Upper lobe of left lung (tissue), 6 donors: ENCODE measurements around the gene LENG9. TPM values are rescaled to one million over a fixed set of nuclear protein-coding genes. Genes with fewer than 3 reads are reported as not detected.
A peak's percentile ranks its signal among the peaks of the same experiment; 100 is the strongest.

ENCODE experiments used
- ATAC-seq, 2 donors: fragments of 200-7000 bp; cut with Tn5 transposase; one replicate each; pipeline ENCODE4 v1.9.1; 2022; ENCODE audit warnings: mild to moderate bottlenecking in 2 of 2, moderate library complexity in 2 of 2; ENCODE audit not compliant: low FRiP score in 2 of 2
- DNase-seq, 2 donors: peaks; one replicate each; pipeline ENCODE4 v3.0.0-alpha.2; 2019 to 2020
- H3K27ac ChIP-seq, 4 donors: fragments of 200-600 bp; sonication (generic); one replicate each; pipeline ENCODE4 v1.5.1; 2016 to 2019
- H3K27me3 ChIP-seq, 4 donors: fragments of 200-600 bp; sonication (generic); one replicate each; pipeline ENCODE4 v1.5.1; 2017 to 2019
- H3K36me3 ChIP-seq, 4 donors: fragments of 200-600 bp; sonication (generic); one replicate each; pipeline ENCODE4 v1.5.1; 2016 to 2019
- H3K4me1 ChIP-seq, 4 donors: fragments of 200-600 bp; sonication (generic); one replicate each; pipeline ENCODE4 v1.5.1; 2018 to 2019
- H3K4me3 ChIP-seq, 4 donors: fragments of 200-600 bp; sonication (generic); one replicate each; pipeline ENCODE4 v1.5.1; 2017 to 2019; ENCODE audit warnings: mild to moderate bottlenecking in 2 of 4, moderate library complexity in 1 of 4
- H3K9me3 ChIP-seq, 4 donors: fragments of 200-600 bp; sonication (generic); one replicate each; pipeline ENCODE4 v1.5.1; 2018 to 2019
- CTCF ChIP-seq, 6 experiments: fragments of 450-650 bp in 4 of 6; fragments of 200-600 bp in 2 of 6; sonication (generic) in 2 of 6; IDR thresholded peaks; one replicate each; pipeline ENCODE4 v1.5.1; 2016 to 2019; ENCODE audit warnings: antibody characterized with exemption in 6 of 6
- EP300 ChIP-seq, 4 donors: sonication (generic); formaldehyde crosslinking; IDR thresholded peaks; one replicate each; pipeline ENCODE4 v1.5.1; 2017; ENCODE audit warnings: antibody characterized with exemption in 4 of 4, control low read depth in 2 of 4
- POLR2A ChIP-seq, 4 donors: fragments of 450-650 bp; IDR thresholded peaks; one replicate each; pipeline ENCODE4 v1.5.1; 2016 to 2017; ENCODE audit warnings: antibody characterized with exemption in 4 of 4, mild to moderate bottlenecking in 2 of 4
- POLR2AphosphoS5 ChIP-seq, 2 donors: sonication (generic); formaldehyde crosslinking; IDR thresholded peaks; one replicate each; pipeline ENCODE4 v1.5.1; 2017; ENCODE audit warnings: antibody characterized with exemption in 2 of 2
- WGBS, 2 donors: methylation state at CpG; one replicate each; pipeline ENCODE4 v1.1.5; 2017 to 2018; 5-methylcytosine and 5-hydroxymethylcytosine counted together
- total RNA-seq, 6 donors: library from RNA; depleted of rRNA in 4 of 6; stranded (reverse); fragments of >200 nt in 4 of 6; gene quantifications; one replicate each; pipeline versions ENCODE4 v1.1.0 to v1.2.1, GENCODE V29; 2016 to 2021
- donor health status: DM: no; HTN: no; CAD: no; lungs with moderate emphysema.
- donor health status: DM: no; HTN: yes; CAD: no; lungs with severe emphysema.

LENG9 gene
- total RNA-seq, 6 donors from 2014 or later = 3.3 to 12.6 (median 9.1) TPM

GRCh38 chr19:54439174-54439851, 24.3 kb downstream of the LENG9 start:
- ATAC-seq = no peak
- DNase-seq = no peak

GRCh38 chr19:54436628-54437252, 26.8 kb downstream of the LENG9 start:
- Histone ChIP-seq H3K4me1 (peaks cover 0 to 23% (median 9%) of the 10 kb centered on the region in 4 donors), H3K27ac (peak overlapping the region in 1 of 4 donors; percentile 27), H3K4me3 (no peak overlapping the region), H3K9me3 (no peaks in the 10 kb centered on the region), H3K36me3 (peaks cover 0 to 8% (median 3%) of the 10 kb centered on the region in 4 donors), H3K27me3 (no peaks in the 10 kb centered on the region)
- no peak for ATAC-seq
- WGBS, 2 donors = 83 to 86% methylated on average over 10 of the region's 10 CpGs
- TF ChIP-seq EP300 (IDR thresholded peaks at IDR 0.05) (no peak), POLR2A (IDR thresholded peaks at IDR 0.05) (no peak), CTCF (IDR thresholded peaks at IDR 0.05) (no peak), POLR2AphosphoS5 (IDR thresholded peaks at IDR 0.05) (no peak)
- no peak for DNase-seq

More at GRCh38 chr19:54439174-54439851, 24.3 kb downstream of the LENG9 start:
- H3K4me1 ChIP-seq = peaks cover 0 to 17% (median 7%) of the 10 kb centered on the region in 4 donors
- H3K4me3 ChIP-seq = no peak overlapping the region
- 75 to 78% methylated on average over 13 to 15 of the region's 15 CpGs for WGBS, 2 donors
- peaks cover 0 to 21% (median 11%) of the 10 kb centered on the region in 4 donors for H3K36me3 ChIP-seq
- no peaks in the 10 kb centered on the region for H3K27me3 ChIP-seq
- no peak for TF ChIP-seq EP300 (IDR thresholded peaks at IDR 0.05)
- TF ChIP-seq CTCF (IDR thresholded peaks at IDR 0.05) = peak in 1 of 6 experiments; percentile 14
- H3K27ac ChIP-seq = no peak overlapping the region
- no peaks in the 10 kb centered on the region for H3K9me3 ChIP-seq

- H3K27ac ChIP-seq = peak overlapping the region in 1 of 4 donors; percentile 27
Measured at GRCh38 chr19:54436031-54436523, 27.5 kb downstream of the LENG9 start.

GRCh38 chr19:54435551-54436016, 28.0 kb downstream of the LENG9 start:
- H3K4me3 ChIP-seq = no peak overlapping the region
- ATAC-seq = no peak
- no peak for TF ChIP-seq CTCF (IDR thresholded peaks at IDR 0.05)
- no peak for TF ChIP-seq POLR2AphosphoS5 (IDR thresholded peaks at IDR 0.05)
- TF ChIP-seq POLR2A (IDR thresholded peaks at IDR 0.05) = no peak
- TF ChIP-seq EP300 (IDR thresholded peaks at IDR 0.05) = no peak

More at GRCh38 chr19:54436031-54436523, 27.5 kb downstream of the LENG9 start:
- 56 to 61% methylated on average over 9 to 10 of the region's 15 CpGs for WGBS, 2 donors
- TF ChIP-seq POLR2A (IDR thresholded peaks at IDR 0.05) (no peak), CTCF (IDR thresholded peaks at IDR 0.05) (no peak), POLR2AphosphoS5 (IDR thresholded peaks at IDR 0.05) (no peak), EP300 (IDR thresholded peaks at IDR 0.05) (no peak)
- Histone ChIP-seq H3K9me3 (no peaks in the 10 kb centered on the region), H3K36me3 (peaks cover 0 to 6% (median 2%) of the 10 kb centered on the region in 4 donors), H3K27me3 (no peaks in the 10 kb centered on the region), H3K4me1 (peaks cover 6 to 30% (median 14%) of the 10 kb centered on the region in 4 donors), H3K4me3 (no peak overlapping the region)
- peak in 1 of 2 donors; percentile 60 for DNase-seq
- ATAC-seq = no peak

More at GRCh38 chr19:54435551-54436016, 28.0 kb downstream of the LENG9 start:
- peaks cover 0 to 6% (median under 1%) of the 10 kb centered on the region in 4 donors for H3K36me3 ChIP-seq
- no peak overlapping the region for H3K27ac ChIP-seq
- DNase-seq = peak in 1 of 2 donors; percentile 51
- no peaks in the 10 kb centered on the region for H3K9me3 ChIP-seq
- peaks cover 11 to 35% (median 19%) of the 10 kb centered on the region in 4 donors for H3K4me1 ChIP-seq
- WGBS, 2 donors = 45 to 65% methylated on average over 7 to 16 of the region's 16 CpGs
- H3K27me3 ChIP-seq = peaks cover 0 to 3% (median under 1%) of the 10 kb centered on the region in 4 donors
